Esophagus muscularis mucosa (tissue), 4 donors: ENCODE results near the gene UBE2G2.

Experiments
- CTCF ChIP-seq, 3 experiments: fragments of 200-600 bp in 2 of 3; fragments of 450-650 bp in 1 of 3; sonication (generic) in 2 of 3; IDR thresholded peaks; one replicate each; pipeline ENCODE4 v1.5.1; 2017 to 2019; ENCODE audit warnings: antibody characterized with exemption in 3 of 3, mild to moderate bottlenecking in 2 of 3, moderate library complexity in 1 of 3
- EP300 ChIP-seq: sonication (generic); formaldehyde crosslinking; IDR thresholded peaks from one replicate; pipeline ENCODE4 v1.6.1; 2017; ENCODE audit warnings: antibody characterized with exemption
- POLR2AphosphoS5 ChIP-seq, 2 donors: sonication (generic); formaldehyde crosslinking; IDR thresholded peaks; one replicate each; pipeline ENCODE4 v1.6.1; 2017; ENCODE audit warnings: antibody characterized with exemption in 2 of 2

DNA sequence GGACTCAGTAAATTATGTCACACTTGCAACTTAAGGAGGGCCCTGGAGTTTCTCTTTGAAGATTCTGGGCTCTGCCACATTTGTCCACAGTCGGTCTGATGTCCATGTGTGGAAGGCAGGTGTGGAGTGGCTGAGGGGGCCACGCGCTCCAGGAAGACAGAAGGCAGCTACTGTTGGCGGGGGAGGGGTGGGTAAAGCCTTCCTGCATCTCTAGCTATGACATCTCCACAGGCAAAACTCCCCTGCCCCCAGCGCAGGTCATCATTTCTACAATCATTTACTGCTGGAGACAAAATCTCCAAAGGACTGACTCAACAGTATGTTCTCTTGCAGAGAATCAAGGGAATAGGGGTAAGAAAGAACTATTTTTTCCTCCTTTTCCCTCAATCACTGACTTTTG, 78.9 kb downstream of the UBE2G2 start:
- TF ChIP-seq CTCF (IDR thresholded peaks at IDR 0.05) (no peak), EP300 (no peak), POLR2AphosphoS5 (IDR thresholded peaks at IDR 0.05) (no peak)
